OCI-LY3 (cell line): Measurements from ENCODE around the gene DDX24.

Experiments used
- H2AFZ ChIP-seq: fragments of 200-600, 300-600 bp; shearing (Covaris generic); 2 replicates; pipeline ENCODE4 v1.6.0; 2014; ENCODE audit warnings: antibody characterized with exemption, low read depth, low read length
- H3K27ac ChIP-seq: fragments of 200-600, 300-600 bp; sonication (generic); 2 replicates; pipeline ENCODE4 v1.5.1; 2014; ENCODE audit warnings: mild to moderate bottlenecking, low read length, moderate library complexity, mixed read lengths
- H3K27me3 ChIP-seq: fragments of 200-600, 300-600 bp; sonication (generic); 2 replicates; pipeline ENCODE4 v1.6.1; 2014; ENCODE audit warnings: low read depth, low read length, mixed read lengths
- H3K36me3 ChIP-seq: fragments of 200-600, 300-600 bp; sonication (generic); replicated peaks from 2 replicates; pipeline ENCODE3; 2014; ENCODE audit warnings: low read depth, low read length, mixed read lengths
- H3K4me1 ChIP-seq: fragments of 300-600, 200-600 bp; sonication (generic); 2 replicates; pipeline ENCODE4 v1.6.1; 2014; ENCODE audit warnings: low read length, mixed read lengths
- H3K4me2 ChIP-seq: fragments of 200-600, 300-600 bp; sonication (generic); 2 replicates; pipeline ENCODE4 v1.6.1; 2014; ENCODE audit warnings: low read length, mixed read lengths
- H3K4me3 ChIP-seq: fragments of 300-600, 200-600 bp; sonication (generic); 2 replicates; pipeline ENCODE4 v1.5.1; 2014; ENCODE audit warnings: antibody characterized with exemption, mild to moderate bottlenecking, low read length, moderate library complexity
- H3K79me2 ChIP-seq: fragments of 300-600, 200-600 bp; shearing (Covaris generic); 2 replicates; pipeline ENCODE4 v1.6.1; 2014; ENCODE audit warnings: mild to moderate bottlenecking, low read length, mixed read lengths
- H3K9ac ChIP-seq: fragments of 300-600, 200-600 bp; shearing (Covaris generic); 2 replicates; pipeline ENCODE4 v1.6.0; 2014; ENCODE audit warnings: mild to moderate bottlenecking, low read length, moderate library complexity
- H3K9me3 ChIP-seq: fragments of 200-600, 300-600 bp; shearing (Covaris generic); 2 replicates; pipeline ENCODE4 v1.6.1; 2014; ENCODE audit warnings: low read length, mixed read lengths; ENCODE audit not compliant: insufficient read depth
- H4K20me1 ChIP-seq: fragments of 200-600, 300-600 bp; sonication (generic); 2 replicates; pipeline ENCODE4 v1.6.1; 2016; ENCODE audit warnings: low read length, mixed read lengths; ENCODE audit not compliant: insufficient read depth
- EZH2phosphoT487 ChIP-seq: fragments of 200-600 bp; shearing (Covaris generic); IDR thresholded peaks from 2 replicates; pipeline ENCODE4 v1.6.1; 2018; ENCODE audit warnings: antibody characterized with exemption, mixed run types, low read depth
- TF ChIP-seq, protein P1 (sequence below): fragments of 200-600, 300-600 bp; sonication (generic); IDR thresholded peaks from 2 replicates; pipeline ENCODE4 v1.5.1; 2014; ENCODE audit warnings: antibody characterized with exemption, low read length, low read depth

Gene DDX24

DNA sequence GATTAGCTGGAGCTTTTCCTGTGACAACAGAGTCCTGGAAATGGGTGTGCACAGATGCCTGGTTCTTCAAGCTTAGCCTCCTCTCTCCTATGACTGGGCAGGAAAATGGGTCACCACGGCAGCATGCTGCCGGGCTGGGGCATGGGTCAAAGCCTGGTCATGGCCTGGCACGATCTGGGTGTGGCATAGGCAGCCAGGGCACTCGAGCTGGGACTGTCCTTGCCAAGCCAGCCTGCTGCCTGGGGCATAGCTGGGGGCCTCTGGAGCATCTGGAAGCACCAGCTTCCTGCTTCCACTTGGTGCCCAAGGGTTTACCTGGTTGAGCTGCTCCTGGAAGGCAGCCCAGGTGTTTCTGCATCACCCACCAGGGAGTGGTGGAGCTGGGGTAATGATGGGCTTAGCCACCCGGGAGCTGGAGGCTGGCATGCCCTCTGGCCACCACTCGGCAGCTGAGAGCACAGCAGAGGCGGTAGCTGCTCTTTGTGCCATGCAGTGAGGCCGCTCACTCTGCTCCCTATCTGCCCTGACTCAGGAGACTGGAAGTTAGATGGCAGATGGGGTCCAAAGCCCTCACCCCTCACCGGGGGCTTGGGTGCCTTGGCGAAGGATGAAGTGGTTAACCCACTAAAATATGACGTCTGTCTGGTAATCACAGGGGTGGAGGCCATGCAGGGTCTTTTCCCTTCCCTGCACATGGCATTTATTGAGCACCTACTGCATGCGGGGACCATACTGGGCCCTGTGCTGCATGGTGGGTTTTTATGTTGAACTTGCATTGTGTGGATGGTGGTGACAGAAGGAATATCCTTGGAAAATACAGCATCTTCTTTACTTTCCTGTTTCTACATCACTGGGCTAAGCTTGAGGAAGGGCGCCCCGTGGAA is 53.2 kb downstream of the DDX24 start:
- no peaks in the 10 kb centered on the region for H3K9me3 ChIP-seq
- H3K36me3 ChIP-seq, result no peaks in the 10 kb centered on the region
- TF ChIP-seq, protein P1, sequence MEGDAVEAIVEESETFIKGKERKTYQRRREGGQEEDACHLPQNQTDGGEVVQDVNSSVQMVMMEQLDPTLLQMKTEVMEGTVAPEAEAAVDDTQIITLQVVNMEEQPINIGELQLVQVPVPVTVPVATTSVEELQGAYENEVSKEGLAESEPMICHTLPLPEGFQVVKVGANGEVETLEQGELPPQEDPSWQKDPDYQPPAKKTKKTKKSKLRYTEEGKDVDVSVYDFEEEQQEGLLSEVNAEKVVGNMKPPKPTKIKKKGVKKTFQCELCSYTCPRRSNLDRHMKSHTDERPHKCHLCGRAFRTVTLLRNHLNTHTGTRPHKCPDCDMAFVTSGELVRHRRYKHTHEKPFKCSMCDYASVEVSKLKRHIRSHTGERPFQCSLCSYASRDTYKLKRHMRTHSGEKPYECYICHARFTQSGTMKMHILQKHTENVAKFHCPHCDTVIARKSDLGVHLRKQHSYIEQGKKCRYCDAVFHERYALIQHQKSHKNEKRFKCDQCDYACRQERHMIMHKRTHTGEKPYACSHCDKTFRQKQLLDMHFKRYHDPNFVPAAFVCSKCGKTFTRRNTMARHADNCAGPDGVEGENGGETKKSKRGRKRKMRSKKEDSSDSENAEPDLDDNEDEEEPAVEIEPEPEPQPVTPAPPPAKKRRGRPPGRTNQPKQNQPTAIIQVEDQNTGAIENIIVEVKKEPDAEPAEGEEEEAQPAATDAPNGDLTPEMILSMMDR, result no peak
- no peak for TF ChIP-seq EZH2phosphoT487
- H3K4me3 ChIP-seq, result no peak overlapping the region
- no peaks in the 10 kb centered on the region for H3K27me3 ChIP-seq
- no peaks in the 10 kb centered on the region for H3K4me1 ChIP-seq
- no peak overlapping the region for H3K27ac ChIP-seq
- H3K79me2 ChIP-seq, result no peaks in the 10 kb centered on the region
- no peaks in the 10 kb centered on the region for H4K20me1 ChIP-seq
- no peak overlapping the region for H3K9ac ChIP-seq
- no peak overlapping the region for H3K4me2 ChIP-seq
- H2AFZ ChIP-seq, result no peak overlapping the region

DNA sequence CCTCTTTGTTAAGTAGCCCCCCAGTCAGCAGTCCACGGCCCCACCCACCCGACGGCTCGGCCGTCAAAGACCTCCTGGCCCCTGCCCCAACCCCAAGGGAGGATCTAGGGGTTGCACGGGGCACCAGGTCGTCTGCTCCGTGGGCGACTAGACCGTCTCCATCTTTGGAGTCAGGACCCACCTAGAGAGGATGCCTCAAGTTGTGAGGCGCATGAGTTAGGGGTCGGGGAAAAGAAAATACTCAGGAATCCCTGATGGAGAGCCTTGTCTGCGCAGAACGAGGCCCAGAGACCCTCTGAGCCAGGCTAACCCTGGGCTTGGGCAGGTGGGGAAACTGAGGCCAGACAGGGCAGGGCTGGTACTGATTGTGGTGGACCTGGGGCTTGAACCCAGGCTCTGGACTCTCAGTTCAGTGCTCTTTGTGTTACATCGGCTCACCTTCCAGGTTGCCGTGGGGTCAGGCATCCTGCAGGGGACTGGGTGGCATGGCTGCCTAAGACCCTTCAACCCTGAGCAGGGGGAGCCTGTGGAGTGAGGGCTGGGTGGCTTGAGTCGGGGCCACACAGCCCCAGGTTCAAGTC is 54.0 kb downstream of the DDX24 start:
- no peak overlapping the region for H3K27ac ChIP-seq
- TF ChIP-seq, protein P1, result no peak
- no peak for TF ChIP-seq EZH2phosphoT487

GRCh38 chr14:94026173-94026888 is 54.7 kb downstream of the DDX24 start, which contains the start of gene OTUB2:
Gene OTUB2, plus strand, starts transcription at chr14:94026340. Its CDS starts 198 bp downstream, at chr14:94026538.
- H3K9ac ChIP-seq, result peak within 1 kb of the TSS; percentile 46; the same call in 1 of the 2 replicates

More for the DNA sequence above, 54.0 kb downstream of the DDX24 start:
- 0 out of 2 replicates have a peak overlapping the region, but pooled peaks have one; percentile 30 for H2AFZ ChIP-seq
- H3K4me3 ChIP-seq, result peak overlapping the region; percentile 80
- H3K4me1 ChIP-seq, result no peaks in the 10 kb centered on the region
- H4K20me1 ChIP-seq, result no peaks in the 10 kb centered on the region
- peak overlapping the region; percentile 66 for H3K4me2 ChIP-seq
- no peaks in the 10 kb centered on the region for H3K27me3 ChIP-seq
- H3K9me3 ChIP-seq, result no peaks in the 10 kb centered on the region
- H3K79me2 ChIP-seq, result no peaks in the 10 kb centered on the region
- no peaks in the 10 kb centered on the region for H3K36me3 ChIP-seq
- H3K9ac ChIP-seq, result no peak overlapping the region

More at GRCh38 chr14:94026173-94026888, 54.7 kb downstream of the DDX24 start, which contains the start of gene OTUB2:
- H3K36me3 ChIP-seq, result no peaks in the 10 kb centered on the region
- H3K4me3 ChIP-seq, result peak within 1 kb of the TSS; percentile 80
- H2AFZ ChIP-seq, result peak within 1 kb of the TSS; percentile 96
- TF ChIP-seq, protein P1, result no peak
- TF ChIP-seq EZH2phosphoT487, result no peak
- no peak within 1 kb of the TSS for H3K27ac ChIP-seq
- H3K4me2 ChIP-seq, result peak within 1 kb of the TSS; percentile 66
- no peaks in the 10 kb centered on the region for H4K20me1 ChIP-seq
- H3K27me3 ChIP-seq, result no peaks in the 10 kb centered on the region
- H3K79me2 ChIP-seq, result no peaks in the 10 kb centered on the region
- H3K9me3 ChIP-seq, result no peaks in the 10 kb centered on the region
- H3K4me1 ChIP-seq, result no peaks in the 10 kb centered on the region
